Measurements from ENCODE around the gene SMCO3.

The SMCO3 gene

DNA sequence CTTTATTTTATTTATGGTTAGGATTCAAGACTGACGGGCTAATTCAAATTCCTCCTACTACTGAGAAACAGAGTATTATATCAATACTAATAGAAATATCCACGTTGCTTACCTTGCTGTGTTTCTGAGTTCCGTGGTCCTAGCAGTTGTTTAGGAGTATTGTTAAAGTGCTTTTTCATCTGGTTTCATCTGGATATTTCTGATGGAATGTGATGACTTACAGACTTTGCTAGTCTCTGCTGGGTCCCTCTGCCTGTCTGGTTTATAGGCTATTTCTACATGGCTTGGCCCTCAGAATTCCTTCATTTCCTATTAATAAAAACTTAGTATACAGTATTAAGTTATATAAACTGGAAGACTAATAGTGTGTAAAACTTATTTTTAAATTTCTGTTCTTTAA is at the start of gene SMCO3:
Gene SMCO3, minus strand, starts transcription at position 169 of the 400 bp plus-strand sequence. CDS start 7,502 bp downstream, outside the sequence.
- Mint-ChIP-seq H3K4me3 (no peak within 1 kb of the TSS), H3K27ac (no peak within 1 kb of the TSS)

DNA sequence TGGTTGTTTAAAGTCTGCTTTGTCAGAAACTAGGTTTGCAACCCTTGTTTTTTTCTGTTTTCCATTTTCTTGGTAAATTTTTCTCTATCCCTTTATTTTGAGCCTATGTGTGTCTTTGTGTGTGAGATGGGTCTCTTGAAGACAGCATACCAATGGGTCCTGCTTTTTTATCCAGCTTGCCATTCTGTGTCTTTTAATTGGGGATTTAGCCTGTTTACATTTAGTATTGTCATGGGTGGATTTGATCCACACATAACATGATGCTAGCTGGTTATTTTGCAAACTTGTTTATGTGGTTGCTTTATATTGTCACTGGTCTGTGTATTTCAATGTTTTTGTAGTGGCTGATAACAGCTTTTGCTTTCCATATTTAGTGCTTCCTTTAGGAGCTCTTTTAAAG is 46.5 kb upstream of the SMCO3 start:
- Mint-ChIP-seq H3K4me3 (no peak overlapping the region), H3K4me1 (ENCODE audit: low read depth) (peaks cover 1% of the 10 kb centered on the region), H3K27me3 (ENCODE audit: low read depth) (peaks cover 9% of the 10 kb centered on the region), H3K36me3 (ENCODE audit: low read depth) (peaks cover 3% of the 10 kb centered on the region), H3K9me3 (peaks cover 25% of the 10 kb centered on the region), H3K27ac (no peak overlapping the region)
- DNase-seq (ENCODE audit: low spot score) = no peak

More for the DNA sequence above, at the start of gene SMCO3:
- Mint-ChIP-seq H3K36me3 (ENCODE audit: low read depth) (no peaks in the 10 kb centered on the region), H3K9me3 (no peaks in the 10 kb centered on the region), H3K4me1 (ENCODE audit: low read depth) (peaks cover 20% of the 10 kb centered on the region), H3K27me3 (ENCODE audit: low read depth) (peaks cover 7% of the 10 kb centered on the region)
- no peak for DNase-seq (ENCODE audit: low spot score)

DNA sequence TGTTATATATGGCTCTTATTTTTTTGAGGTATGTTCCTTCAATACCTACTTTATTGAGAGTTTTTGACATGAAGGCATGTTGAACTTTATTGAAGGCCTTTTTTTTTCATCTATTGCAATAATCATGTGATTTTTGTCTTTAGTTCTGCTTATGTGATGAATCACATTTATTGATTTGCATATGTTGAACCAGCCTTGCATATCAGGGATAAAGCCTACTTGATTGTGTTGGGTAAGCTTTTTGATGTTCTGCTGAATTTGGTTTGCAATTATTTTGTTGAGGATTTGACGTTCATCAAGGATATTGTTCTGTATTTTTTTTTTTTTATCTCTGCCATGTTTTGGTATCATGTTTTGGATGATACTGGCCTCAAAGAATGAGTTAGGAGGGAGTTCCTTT is 44.5 kb upstream of the SMCO3 start:
- no peak for DNase-seq (ENCODE audit: low spot score)
- peaks cover 25% of the 10 kb centered on the region for H3K9me3 Mint-ChIP-seq
- peaks cover 3% of the 10 kb centered on the region for H3K36me3 Mint-ChIP-seq (ENCODE audit: low read depth)
- no peak overlapping the region for H3K27ac Mint-ChIP-seq
- H3K4me3 Mint-ChIP-seq = no peak overlapping the region
- H3K4me1 Mint-ChIP-seq (ENCODE audit: low read depth) = peaks cover 1% of the 10 kb centered on the region
- H3K27me3 Mint-ChIP-seq (ENCODE audit: low read depth) = peaks cover 3% of the 10 kb centered on the region

DNA sequence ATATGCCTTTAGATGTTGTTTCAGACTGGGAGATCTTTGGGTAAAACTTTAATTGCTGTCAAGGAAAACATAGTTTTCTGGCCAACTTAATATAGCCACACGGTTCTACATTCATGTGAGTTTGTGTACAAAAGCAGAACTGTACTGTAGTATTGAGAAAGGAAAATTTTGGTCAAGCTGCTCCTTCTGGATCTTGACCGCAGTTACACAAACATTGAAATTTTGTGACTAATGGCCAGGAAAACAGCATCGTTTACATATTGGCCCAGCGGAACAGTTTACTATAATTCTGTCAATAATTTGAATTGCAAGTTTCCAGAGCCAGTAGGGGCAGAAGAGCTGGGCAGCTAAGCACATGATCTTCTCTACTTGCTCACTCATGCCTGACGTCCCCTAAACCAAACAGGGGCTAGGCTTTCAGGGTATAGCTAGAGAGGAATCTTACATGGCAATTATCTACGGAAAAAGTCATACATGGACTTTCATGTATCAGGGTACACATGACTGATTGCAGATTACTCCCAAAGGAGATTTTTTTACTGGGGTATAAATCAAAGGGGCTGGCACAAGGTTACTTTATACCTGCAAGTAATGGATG is 40.7 kb upstream of the SMCO3 start:
- Mint-ChIP-seq H3K27ac (no peak overlapping the region), H3K4me1 (ENCODE audit: low read depth) (no peaks in the 10 kb centered on the region), H3K36me3 (ENCODE audit: low read depth) (no peaks in the 10 kb centered on the region), H3K9me3 (peaks cover 11% of the 10 kb centered on the region), H3K27me3 (ENCODE audit: low read depth) (peaks cover 4% of the 10 kb centered on the region), H3K4me3 (no peak overlapping the region)
- DNase-seq (ENCODE audit: low spot score) = no peak

DNA sequence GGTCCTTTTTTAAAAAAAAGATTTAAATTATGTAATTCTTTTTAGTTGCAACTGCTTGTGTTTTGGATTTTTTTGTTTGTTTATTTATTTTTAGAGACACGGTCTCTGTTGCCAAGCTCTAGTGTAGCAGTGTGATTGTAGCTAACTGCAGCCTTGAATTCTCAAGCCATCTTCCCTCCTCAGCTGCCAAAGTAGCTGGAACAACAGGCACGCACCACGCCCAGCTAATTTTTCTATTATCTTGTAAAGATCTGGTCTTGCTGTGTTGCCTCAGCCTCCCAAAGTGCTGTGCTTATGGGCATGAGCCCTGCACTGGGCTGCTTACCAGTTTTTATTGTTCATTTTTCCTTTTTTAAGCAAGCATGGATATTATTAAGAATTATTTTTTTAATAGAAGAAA is 40.0 kb upstream of the SMCO3 start:
- H3K9me3 Mint-ChIP-seq = peaks cover 5% of the 10 kb centered on the region
- no peak for DNase-seq (ENCODE audit: low spot score)
- no peak overlapping the region for H3K27ac Mint-ChIP-seq
- H3K36me3 Mint-ChIP-seq (ENCODE audit: low read depth) = no peaks in the 10 kb centered on the region
- peaks cover 6% of the 10 kb centered on the region for H3K27me3 Mint-ChIP-seq (ENCODE audit: low read depth)
- H3K4me3 Mint-ChIP-seq = no peak overlapping the region
- H3K4me1 Mint-ChIP-seq (ENCODE audit: low read depth) = no peaks in the 10 kb centered on the region

DNA sequence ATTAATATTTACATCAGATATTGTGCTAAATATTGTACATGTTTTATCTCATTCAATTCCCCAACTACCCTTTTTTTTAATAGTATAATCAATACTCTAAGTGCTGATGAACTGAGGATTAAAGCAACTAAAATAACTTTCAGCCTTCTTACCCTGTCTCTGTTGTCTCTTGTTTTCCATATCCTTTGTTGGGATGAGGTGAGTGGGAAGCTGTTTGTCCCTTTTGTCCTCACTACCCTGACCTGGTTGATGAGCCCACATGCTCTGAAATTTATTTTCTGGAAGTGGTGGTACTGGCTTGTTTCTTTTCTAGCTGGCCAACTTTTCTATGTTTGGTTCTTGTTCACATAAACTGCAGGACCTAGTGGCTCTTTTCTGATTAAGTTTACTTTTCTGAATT is 38.9 kb upstream of the SMCO3 start:
- no peak overlapping the region for H3K4me3 Mint-ChIP-seq
- H3K36me3 Mint-ChIP-seq (ENCODE audit: low read depth) = no peaks in the 10 kb centered on the region
- H3K27ac Mint-ChIP-seq = no peak overlapping the region
- no peak for DNase-seq (ENCODE audit: low spot score)
- H3K9me3 Mint-ChIP-seq = peaks cover 5% of the 10 kb centered on the region
- H3K27me3 Mint-ChIP-seq (ENCODE audit: low read depth) = peaks cover 3% of the 10 kb centered on the region
- H3K4me1 Mint-ChIP-seq (ENCODE audit: low read depth) = no peaks in the 10 kb centered on the region

DNA sequence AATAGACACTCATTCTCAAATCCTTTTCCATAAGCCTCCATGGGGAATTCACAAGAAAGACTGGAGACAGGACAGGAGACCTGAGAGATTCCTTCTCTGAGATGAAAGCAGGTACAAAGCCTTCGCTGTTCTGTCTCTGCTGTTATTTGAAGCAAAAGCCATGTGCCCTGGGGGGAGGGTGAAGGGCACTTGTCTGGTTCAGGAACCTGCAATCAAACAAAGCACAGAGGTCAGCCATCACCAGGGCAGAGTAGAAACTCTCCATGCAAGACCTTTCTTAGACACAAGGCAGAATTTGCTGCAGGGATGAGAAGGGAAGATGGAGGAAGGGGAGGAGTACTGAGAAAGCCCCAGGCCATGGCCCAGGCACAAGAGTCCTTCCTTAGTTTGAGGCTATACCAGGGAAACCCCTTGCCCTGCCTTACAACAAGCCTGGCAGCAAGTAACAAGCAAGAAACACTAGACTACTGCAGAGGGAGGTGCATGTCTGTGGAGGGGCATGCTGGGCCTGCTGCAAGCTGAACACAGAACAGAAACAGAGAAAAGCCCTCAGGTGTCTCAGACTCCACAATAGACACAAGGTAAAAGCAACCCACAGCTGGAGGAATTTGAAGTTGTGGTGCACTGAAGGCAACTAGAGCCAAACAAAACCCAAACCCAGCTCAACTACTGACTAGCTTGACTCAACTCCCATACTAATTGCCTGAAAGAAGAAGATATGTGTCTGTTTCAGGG is 37.1 kb upstream of the SMCO3 start:
- Mint-ChIP-seq H3K36me3 (ENCODE audit: low read depth) (no peaks in the 10 kb centered on the region), H3K4me1 (ENCODE audit: low read depth) (no peaks in the 10 kb centered on the region), H3K9me3 (no peaks in the 10 kb centered on the region), H3K27me3 (ENCODE audit: low read depth) (peaks cover 3% of the 10 kb centered on the region), H3K4me3 (no peak overlapping the region), H3K27ac (no peak overlapping the region)
- DNase-seq (ENCODE audit: low spot score) = no peak

DNA sequence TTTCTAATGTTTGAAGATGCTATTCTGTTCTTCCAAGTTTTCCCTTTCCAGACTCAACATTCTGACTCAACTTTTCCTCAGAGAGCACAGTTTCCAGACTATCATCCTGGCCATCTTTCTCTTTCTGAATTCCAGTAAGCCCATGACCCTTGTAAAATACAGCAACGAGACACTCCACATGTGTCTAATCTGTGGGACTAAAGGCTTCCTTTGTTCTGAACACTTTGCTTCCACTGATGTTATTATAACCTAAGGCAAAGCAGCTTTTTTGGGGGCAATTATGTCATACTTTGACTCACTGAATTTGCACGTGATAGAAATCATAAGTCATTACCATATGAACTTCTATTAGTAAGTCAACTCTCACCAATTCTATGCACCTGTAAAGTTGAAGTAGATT is 35.7 kb upstream of the SMCO3 start:
- H3K9me3 Mint-ChIP-seq = no peaks in the 10 kb centered on the region
- H3K27me3 Mint-ChIP-seq (ENCODE audit: low read depth) = peaks cover 3% of the 10 kb centered on the region
- H3K27ac Mint-ChIP-seq = no peak overlapping the region
- H3K4me3 Mint-ChIP-seq = no peak overlapping the region
- H3K4me1 Mint-ChIP-seq (ENCODE audit: low read depth) = peaks cover 4% of the 10 kb centered on the region
- H3K36me3 Mint-ChIP-seq (ENCODE audit: low read depth) = no peaks in the 10 kb centered on the region
- no peak for DNase-seq (ENCODE audit: low spot score)

DNA sequence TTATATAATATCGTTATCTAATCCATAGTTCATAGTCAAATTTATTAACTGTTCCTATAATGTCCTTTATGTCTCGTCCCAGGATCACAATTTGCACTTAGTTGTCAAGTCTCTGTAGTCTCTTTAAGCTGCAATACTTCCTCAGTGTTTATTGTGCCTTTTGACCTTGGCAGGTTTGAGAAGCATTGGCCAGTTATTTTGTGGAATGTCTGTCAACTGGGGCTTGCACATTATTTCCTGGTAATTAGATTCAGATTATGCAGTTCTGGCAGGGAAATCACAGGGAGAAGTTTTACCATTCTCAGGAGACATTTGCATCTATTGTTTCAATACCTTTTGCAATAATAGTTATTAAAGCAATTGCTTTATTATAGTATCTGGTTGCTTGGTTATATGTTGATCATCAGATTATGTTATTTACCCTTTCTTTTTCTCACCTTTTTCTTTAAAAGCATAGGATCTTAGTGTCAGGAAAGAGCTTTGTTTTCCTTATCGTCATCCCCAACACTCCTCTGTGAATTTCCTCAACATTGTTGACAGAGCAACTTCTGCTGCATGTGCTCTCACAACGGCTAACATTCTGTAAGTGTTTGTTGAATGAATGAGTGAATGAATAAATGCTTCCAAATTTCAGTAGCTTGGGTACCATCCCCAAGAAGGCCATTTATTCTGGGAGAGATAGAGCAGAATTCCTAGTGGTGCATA is 33.0 kb upstream of the SMCO3 start:
- Mint-ChIP-seq H3K4me3 (no peak overlapping the region), H3K27me3 (ENCODE audit: low read depth) (peaks cover 3% of the 10 kb centered on the region), H3K4me1 (ENCODE audit: low read depth) (peaks cover 4% of the 10 kb centered on the region), H3K27ac (no peak overlapping the region), H3K9me3 (no peaks in the 10 kb centered on the region), H3K36me3 (ENCODE audit: low read depth) (no peaks in the 10 kb centered on the region)
- no peak for DNase-seq (ENCODE audit: low spot score)

DNA sequence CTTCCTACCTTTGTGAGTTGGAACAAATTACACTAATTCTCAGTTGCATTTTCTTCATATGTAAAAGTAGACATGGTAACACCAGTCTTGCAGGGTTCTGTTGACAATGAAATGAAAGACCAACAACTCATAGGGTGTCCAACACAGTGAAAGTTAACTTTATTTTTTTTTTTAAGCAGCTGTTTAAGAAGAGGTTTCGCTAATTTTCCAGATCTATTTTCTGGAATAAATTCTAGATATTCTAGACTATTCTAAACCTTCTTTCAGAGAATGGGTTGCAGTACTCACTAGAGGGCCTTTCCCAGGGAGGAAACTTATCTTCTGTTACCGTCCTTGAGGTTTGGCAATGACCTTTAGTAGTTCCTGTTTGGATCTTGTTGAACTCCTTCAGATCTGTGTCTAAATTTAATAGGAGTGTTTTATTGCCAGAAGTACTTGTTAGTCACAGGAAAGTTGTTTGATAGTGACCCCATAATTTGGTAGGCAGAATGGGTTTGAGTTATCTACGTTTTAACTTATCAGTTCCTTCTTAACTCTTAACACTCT is 32.1 kb upstream of the SMCO3 start:
- Mint-ChIP-seq H3K4me1 (ENCODE audit: low read depth) (peaks cover 4% of the 10 kb centered on the region), H3K9me3 (no peaks in the 10 kb centered on the region), H3K36me3 (ENCODE audit: low read depth) (no peaks in the 10 kb centered on the region), H3K27me3 (ENCODE audit: low read depth) (peaks cover 8% of the 10 kb centered on the region), H3K4me3 (no peak overlapping the region), H3K27ac (no peak overlapping the region)
- no peak for DNase-seq (ENCODE audit: low spot score)

DNA sequence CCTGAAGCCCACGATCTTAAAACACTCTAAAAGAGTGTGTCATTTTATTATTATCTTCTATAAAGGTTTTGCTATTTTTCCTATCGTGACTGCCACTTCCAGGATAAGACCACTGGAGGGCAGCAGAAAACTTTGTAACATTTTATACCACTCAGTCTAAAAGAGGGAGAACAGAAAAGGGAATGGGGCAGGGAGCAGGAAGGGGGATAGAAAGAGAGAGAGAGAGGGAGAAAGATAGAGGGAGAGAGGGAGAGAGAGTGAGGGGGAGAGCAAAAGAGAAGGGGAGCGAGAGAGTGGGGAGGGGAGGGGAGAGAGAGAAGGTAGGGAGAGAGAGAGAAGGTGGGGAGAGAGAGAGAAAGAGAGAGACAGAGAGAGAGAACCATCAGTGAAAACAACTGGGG is 31.4 kb upstream of the SMCO3 start:
- DNase-seq (ENCODE audit: low spot score) = no peak
- H3K27ac Mint-ChIP-seq = no peak overlapping the region
- H3K36me3 Mint-ChIP-seq (ENCODE audit: low read depth) = no peaks in the 10 kb centered on the region
- H3K4me3 Mint-ChIP-seq = no peak overlapping the region
- H3K4me1 Mint-ChIP-seq (ENCODE audit: low read depth) = peaks cover 4% of the 10 kb centered on the region
- H3K9me3 Mint-ChIP-seq = no peaks in the 10 kb centered on the region
- peaks cover 8% of the 10 kb centered on the region for H3K27me3 Mint-ChIP-seq (ENCODE audit: low read depth)

DNA sequence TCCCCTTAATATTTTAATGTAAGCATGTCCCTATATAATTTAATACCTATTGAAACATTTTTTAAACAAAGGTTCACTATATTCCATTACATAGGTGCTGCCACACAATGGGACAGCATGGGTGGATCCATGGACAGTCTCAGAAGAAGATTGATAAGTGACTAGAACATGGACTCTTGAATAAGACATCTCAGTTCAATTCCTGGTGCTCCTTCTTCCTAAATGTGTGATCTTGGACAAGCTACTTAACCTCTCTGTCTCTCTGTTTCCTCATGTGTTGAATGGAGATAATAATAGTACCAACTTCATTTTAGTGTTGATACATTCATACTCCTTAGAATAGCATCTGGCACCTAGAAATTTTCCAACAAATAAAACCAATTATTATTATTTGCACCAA is 30.4 kb upstream of the SMCO3 start:
- Mint-ChIP-seq H3K27me3 (ENCODE audit: low read depth) (peaks cover 13% of the 10 kb centered on the region), H3K27ac (no peak overlapping the region), H3K4me3 (no peak overlapping the region), H3K9me3 (no peaks in the 10 kb centered on the region), H3K36me3 (ENCODE audit: low read depth) (no peaks in the 10 kb centered on the region), H3K4me1 (ENCODE audit: low read depth) (peaks cover 4% of the 10 kb centered on the region)
- no peak for DNase-seq (ENCODE audit: low spot score)

DNA sequence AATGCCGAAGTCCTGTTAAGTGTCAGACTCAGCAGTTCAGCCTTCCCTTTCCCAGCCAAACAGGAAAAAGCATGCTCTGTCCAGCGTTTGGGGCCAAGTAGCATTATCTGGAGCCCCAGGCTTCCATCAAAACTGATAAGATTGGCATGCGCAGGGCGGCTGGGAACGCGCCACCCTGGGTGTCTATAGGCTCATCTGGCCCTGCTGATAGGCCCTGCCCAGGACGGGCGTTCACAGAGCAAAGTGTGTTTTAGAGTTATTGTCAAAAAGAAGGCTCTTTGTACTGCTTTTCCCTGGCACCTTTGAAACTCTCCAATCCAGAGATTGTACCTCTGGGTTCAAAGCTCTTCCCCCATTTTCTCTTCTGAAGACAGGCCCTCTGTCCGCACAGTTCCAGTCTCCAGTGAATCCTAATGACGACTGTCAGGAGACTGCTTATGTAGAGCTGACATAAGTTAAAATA is 29.5 kb upstream of the SMCO3 start, which contains the start of gene ART4:
Gene ART4, minus strand, starts transcription at position 102 of the 463 bp plus-strand sequence. CDS start 413 bp downstream, outside the sequence.
- no peak within 1 kb of the TSS for H3K27ac Mint-ChIP-seq
- peaks cover 17% of the 10 kb centered on the region for H3K27me3 Mint-ChIP-seq (ENCODE audit: low read depth)
- H3K36me3 Mint-ChIP-seq (ENCODE audit: low read depth) = no peaks in the 10 kb centered on the region
- no peak for DNase-seq (ENCODE audit: low spot score)
- no peak within 1 kb of the TSS for H3K4me3 Mint-ChIP-seq
- peaks cover 4% of the 10 kb centered on the region for H3K4me1 Mint-ChIP-seq (ENCODE audit: low read depth)
- no peaks in the 10 kb centered on the region for H3K9me3 Mint-ChIP-seq

DNA sequence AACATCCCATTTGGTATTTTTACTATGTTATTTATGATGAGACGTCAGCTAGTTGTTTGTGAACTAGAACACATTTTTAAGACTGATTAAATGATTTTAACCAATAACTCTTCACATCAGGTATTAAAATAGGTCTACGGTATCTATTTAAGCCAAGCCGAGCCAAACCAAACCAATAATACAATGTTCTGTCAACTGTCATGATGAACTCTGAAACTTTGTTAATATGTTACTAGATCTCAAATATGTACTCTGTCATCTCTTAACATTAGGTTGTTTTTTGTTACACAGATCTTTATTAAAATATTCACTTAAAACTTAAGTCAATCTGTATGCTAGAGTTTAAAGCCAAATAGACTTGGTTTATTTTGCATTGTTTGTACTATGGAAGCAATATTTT is 28.3 kb upstream of the SMCO3 start:
- Mint-ChIP-seq H3K9me3 (no peaks in the 10 kb centered on the region), H3K4me1 (ENCODE audit: low read depth) (peaks cover 4% of the 10 kb centered on the region), H3K27ac (no peak overlapping the region), H3K27me3 (ENCODE audit: low read depth) (peaks cover 17% of the 10 kb centered on the region), H3K36me3 (ENCODE audit: low read depth) (no peaks in the 10 kb centered on the region), H3K4me3 (no peak overlapping the region)
- no peak for DNase-seq (ENCODE audit: low spot score)

Measured in T-helper 2 cell treated with Interferon-gamma antibody and Interleukin-4, amounts not matched to agents 5 μg/mL and 100 μg/mL, for 36 hours (primary cell).